ENCODE results near the gene SLC6A19.

The SLC6A19 gene

DNA sequence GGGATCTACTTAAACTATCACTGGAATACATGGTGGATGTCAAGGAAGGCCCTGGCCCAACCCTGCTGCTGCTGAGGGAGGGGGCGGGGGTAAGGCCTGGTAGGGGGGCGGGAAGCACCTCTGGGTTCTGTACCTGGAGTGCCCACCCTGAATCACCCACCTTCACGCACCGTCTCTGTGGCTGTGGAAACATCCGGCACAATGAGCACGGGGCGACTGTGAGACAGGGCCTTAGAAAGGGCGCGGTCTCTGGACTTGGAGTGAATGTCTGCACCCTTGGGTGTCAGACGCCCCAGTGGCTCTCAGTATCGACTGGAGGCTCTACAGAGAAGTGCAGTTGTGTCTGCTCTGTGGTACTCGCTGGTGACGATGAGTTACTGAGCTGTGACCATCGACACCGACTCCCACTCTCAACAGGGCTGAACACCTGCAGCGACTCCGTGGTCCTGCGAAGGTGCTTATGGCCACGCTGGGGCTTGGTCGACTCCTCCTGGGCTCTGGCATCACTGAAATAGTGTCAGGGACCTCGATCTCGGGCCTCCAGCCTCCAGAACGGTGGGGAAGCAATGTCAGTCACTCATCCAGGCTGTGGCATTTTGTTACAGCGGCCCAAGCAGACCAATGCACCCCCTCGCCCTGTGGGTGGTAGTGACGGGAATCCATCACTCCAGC, 25.5 kb upstream of the SLC6A19 start:
- H3K27me3 ChIP-seq (ENCODE audit: control insufficient read depth, insufficient read depth, low read length) = no peaks in the 10 kb centered on the region

DNA sequence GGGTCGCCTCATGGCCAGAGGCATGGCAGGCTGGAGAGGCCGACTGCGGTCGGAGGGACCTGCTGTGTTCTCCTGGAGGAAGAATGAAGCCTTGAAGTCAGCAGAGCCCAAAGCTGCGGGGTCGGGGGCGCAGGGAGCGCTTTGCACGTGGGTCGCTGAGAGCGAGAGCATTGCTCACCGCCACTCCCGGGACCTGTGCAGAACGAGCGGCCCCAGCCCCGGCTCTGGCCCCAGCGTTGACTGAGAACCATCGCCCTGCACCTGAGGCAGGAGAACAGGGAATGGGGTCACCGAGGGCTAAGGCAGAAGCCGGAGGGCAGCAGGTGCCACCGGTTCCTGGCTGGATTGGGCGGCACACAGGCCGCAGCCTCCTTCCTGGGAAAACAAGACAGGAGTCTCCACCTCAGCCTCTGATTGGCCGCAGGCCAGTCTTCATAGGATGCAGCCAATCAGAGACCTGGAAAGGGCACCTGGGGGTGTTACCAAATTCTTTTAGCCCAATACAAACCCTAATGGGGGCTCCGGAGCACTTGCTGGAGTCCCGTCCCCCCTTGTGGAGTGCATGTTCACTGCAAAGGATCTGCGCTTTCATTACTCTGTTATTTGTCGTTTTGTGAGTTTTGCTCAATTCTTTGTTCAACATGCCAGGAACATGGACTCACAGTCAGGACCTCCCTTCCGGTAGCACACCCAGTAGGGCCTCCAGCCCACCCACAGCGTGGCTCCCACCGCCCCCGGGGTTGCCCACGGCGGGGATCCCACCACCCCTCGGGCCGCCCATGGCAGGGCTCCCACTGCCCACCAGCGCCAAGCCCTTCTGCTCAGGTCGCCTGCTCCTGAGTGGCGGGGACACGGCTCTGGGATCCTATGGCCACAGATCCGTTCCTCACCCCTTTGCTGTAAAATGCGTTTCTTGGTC, 24.7 kb upstream of the SLC6A19 start:
- H3K4me1 ChIP-seq (ENCODE audit: control insufficient read depth, low read depth, low read length) = no peaks in the 10 kb centered on the region
- H3K4me3 ChIP-seq (ENCODE audit: low read length) = no peak overlapping the region
- H3K36me3 ChIP-seq (ENCODE audit: control insufficient read depth, low read depth, low read length) = no peaks in the 10 kb centered on the region
- no peak overlapping the region for H3K9ac ChIP-seq (ENCODE audit: low read length)
- H3K27ac ChIP-seq (ENCODE audit: low read length) = no peak overlapping the region
- H3K9me3 ChIP-seq (ENCODE audit: control insufficient read depth, low read depth, low read length) = no peaks in the 10 kb centered on the region
- H3K27me3 ChIP-seq (ENCODE audit: control insufficient read depth, insufficient read depth, low read length) = no peaks in the 10 kb centered on the region

More for the DNA sequence above, 25.5 kb upstream of the SLC6A19 start:
- Histone ChIP-seq H3K9ac (ENCODE audit: low read length) (no peak overlapping the region), H3K4me3 (ENCODE audit: low read length) (no peak overlapping the region), H3K4me1 (ENCODE audit: control insufficient read depth, low read depth, low read length) (no peaks in the 10 kb centered on the region), H3K9me3 (ENCODE audit: control insufficient read depth, low read depth, low read length) (no peaks in the 10 kb centered on the region), H3K36me3 (ENCODE audit: control insufficient read depth, low read depth, low read length) (no peaks in the 10 kb centered on the region), H3K27ac (ENCODE audit: low read length) (no peak overlapping the region)

DNA sequence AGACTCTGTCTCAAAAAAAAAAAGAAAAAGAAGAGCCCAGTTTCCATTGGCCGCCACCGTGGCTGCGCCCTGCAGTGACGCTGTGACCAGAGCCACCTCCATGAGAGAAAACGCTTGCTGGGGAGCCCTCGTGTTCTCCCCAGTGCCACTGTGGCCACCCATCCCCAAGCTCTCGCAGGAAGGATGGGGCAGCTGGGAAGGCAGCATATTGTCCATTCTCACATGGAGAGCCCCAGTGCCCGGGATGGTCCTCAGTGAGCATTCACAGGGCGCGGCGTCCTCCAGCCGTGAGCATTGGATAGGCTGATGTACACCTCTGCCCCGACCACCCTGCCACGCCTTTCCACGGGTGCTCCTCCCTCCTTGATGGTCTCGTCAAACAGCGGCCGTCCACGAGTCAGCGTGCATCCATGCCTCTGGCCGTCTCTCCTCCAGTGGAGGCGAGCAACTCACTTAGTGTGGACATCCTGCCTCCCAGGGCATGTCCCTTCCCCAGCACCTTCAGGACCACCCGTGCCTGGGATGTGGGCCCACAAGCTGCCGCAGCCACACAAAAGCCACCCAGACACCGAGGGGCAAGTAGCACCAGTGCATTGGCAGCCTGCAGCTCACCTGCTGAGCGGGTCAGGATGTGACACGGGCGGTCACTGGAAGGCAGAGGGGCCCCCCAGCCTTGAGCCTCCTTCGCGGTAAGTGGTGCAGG, 23.4 kb upstream of the SLC6A19 start:
- Histone ChIP-seq H3K4me3 (ENCODE audit: low read length) (no peak overlapping the region), H3K27me3 (ENCODE audit: control insufficient read depth, insufficient read depth, low read length) (no peaks in the 10 kb centered on the region), H3K9ac (ENCODE audit: low read length) (no peak overlapping the region), H3K36me3 (ENCODE audit: control insufficient read depth, low read depth, low read length) (no peaks in the 10 kb centered on the region), H3K4me1 (ENCODE audit: control insufficient read depth, low read depth, low read length) (no peaks in the 10 kb centered on the region), H3K27ac (ENCODE audit: low read length) (no peak overlapping the region), H3K9me3 (ENCODE audit: control insufficient read depth, low read depth, low read length) (no peaks in the 10 kb centered on the region)

DNA sequence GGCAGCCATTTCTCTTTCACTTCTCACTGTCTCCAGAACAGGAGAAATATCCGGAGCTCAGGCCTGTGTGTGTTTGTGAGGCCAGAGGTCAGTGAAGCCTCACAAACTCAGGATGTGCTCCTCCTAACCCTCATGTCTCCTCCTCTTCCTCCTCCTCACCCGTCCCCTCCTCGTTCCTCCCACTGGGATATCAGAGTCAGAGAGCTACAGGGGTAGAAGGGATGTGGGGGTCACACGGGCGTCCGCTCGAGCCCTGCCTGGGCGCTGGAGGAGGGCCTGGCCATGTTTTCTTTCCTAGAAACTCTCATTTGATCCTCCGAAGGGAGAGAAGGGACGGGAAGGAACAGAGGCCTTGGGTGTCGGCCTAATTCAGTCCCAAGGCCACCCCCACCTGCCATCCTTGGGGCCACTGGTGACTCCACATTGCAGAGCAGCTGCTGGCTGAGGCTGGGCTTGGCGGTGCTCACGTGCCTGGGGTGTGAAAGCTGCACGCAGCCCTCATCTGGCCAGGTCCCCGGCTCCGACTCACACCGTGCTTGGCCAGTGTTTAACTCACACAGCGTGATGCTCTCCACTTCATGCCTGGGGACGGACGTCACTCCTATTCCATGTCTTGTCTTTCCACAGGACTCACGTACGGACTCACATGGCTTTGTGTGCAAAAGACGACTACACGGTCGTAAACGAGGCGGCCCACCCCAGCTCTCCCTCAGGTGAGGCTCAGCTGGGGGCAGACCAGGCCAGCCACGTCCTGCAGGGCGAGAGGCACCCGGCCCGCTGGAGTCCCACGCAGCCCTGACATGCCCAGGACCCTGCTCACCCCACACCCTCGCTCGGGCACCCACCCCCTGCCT, 22.6 kb upstream of the SLC6A19 start:
- Histone ChIP-seq H3K4me1 (ENCODE audit: control insufficient read depth, low read depth, low read length) (no peaks in the 10 kb centered on the region), H3K9me3 (ENCODE audit: control insufficient read depth, low read depth, low read length) (no peaks in the 10 kb centered on the region), H3K36me3 (ENCODE audit: control insufficient read depth, low read depth, low read length) (no peaks in the 10 kb centered on the region), H3K27ac (ENCODE audit: low read length) (no peak overlapping the region), H3K27me3 (ENCODE audit: control insufficient read depth, insufficient read depth, low read length) (no peaks in the 10 kb centered on the region), H3K4me3 (ENCODE audit: low read length) (no peak overlapping the region), H3K9ac (ENCODE audit: low read length) (no peak overlapping the region)

DNA sequence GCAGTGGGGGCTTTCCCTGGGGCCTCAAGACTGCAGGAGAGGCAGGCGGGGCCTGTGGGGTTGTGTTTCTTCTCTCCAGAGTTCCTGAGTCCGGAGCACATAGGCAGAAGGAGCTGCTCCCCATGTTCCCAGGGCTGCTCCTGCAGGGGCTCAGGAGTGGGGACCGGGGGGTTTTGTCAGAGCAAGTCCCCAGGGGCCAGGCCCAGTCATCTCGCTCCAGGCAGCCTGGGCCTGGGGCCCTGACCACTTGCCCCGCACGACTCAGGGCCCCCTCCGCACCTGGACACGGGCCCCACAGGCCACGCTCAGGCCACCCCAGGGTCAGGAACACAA, 22.0 kb upstream of the SLC6A19 start:
- H3K27me3 ChIP-seq (ENCODE audit: control insufficient read depth, insufficient read depth, low read length) = no peaks in the 10 kb centered on the region
- H3K9me3 ChIP-seq (ENCODE audit: control insufficient read depth, low read depth, low read length) = no peaks in the 10 kb centered on the region
- no peak overlapping the region for H3K27ac ChIP-seq (ENCODE audit: low read length)
- H3K9ac ChIP-seq (ENCODE audit: low read length) = no peak overlapping the region
- H3K36me3 ChIP-seq (ENCODE audit: control insufficient read depth, low read depth, low read length) = no peaks in the 10 kb centered on the region
- H3K4me3 ChIP-seq (ENCODE audit: low read length) = no peak overlapping the region
- no peaks in the 10 kb centered on the region for H3K4me1 ChIP-seq (ENCODE audit: control insufficient read depth, low read depth, low read length)

DNA sequence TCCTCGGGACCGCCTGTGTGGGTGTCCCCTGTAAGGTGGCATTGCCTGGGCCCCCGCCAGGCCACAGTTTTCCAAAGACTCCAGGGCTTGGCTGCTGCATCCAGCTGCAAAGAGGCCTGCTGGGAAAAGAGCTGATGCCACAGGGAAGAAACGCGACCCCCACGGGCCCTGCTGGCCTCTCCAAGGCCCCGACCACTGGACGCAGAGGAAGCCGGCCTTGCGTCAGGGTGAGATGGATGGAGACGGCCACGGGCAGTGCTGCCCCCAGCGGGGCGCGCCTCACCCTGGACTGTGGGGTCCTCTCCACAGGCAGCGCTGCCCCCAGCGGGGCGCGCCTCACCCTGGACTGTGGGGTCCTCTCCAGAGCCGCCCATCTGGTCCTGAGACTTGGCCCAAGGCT, 21.3 kb upstream of the SLC6A19 start:
- H3K27ac ChIP-seq (ENCODE audit: low read length) = no peak overlapping the region
- no peaks in the 10 kb centered on the region for H3K9me3 ChIP-seq (ENCODE audit: control insufficient read depth, low read depth, low read length)
- no peaks in the 10 kb centered on the region for H3K27me3 ChIP-seq (ENCODE audit: control insufficient read depth, insufficient read depth, low read length)
- H3K4me3 ChIP-seq (ENCODE audit: low read length) = no peak overlapping the region
- no peak overlapping the region for H3K9ac ChIP-seq (ENCODE audit: low read length)
- no peaks in the 10 kb centered on the region for H3K36me3 ChIP-seq (ENCODE audit: control insufficient read depth, low read depth, low read length)
- no peaks in the 10 kb centered on the region for H3K4me1 ChIP-seq (ENCODE audit: control insufficient read depth, low read depth, low read length)

DNA sequence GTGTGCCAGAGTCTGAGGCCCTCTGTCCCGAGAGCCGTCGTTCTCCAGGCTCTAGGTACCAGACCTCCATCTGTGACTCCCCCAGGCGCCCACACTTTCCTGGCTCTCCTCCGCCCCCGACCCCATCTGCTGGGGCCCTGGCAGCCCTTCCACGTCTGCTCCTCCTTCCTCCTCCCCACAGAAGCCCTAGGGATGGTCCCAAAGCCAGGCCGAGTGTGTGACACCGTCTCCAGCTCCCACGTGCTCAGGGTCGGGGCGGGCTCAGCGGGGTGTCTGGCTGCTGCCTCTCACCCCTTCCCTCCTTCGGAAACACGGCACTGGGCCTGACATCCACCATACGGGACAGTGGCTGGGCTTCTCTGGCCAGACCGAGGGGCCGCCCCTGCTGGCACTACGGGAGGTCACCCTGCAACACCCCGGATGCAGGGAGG, 20.5 kb upstream of the SLC6A19 start:
- H3K36me3 ChIP-seq (ENCODE audit: control insufficient read depth, low read depth, low read length) = no peaks in the 10 kb centered on the region
- H3K9me3 ChIP-seq (ENCODE audit: control insufficient read depth, low read depth, low read length) = no peaks in the 10 kb centered on the region
- no peak overlapping the region for H3K27ac ChIP-seq (ENCODE audit: low read length)
- no peaks in the 10 kb centered on the region for H3K4me1 ChIP-seq (ENCODE audit: control insufficient read depth, low read depth, low read length)
- H3K27me3 ChIP-seq (ENCODE audit: control insufficient read depth, insufficient read depth, low read length) = no peaks in the 10 kb centered on the region
- no peak overlapping the region for H3K4me3 ChIP-seq (ENCODE audit: low read length)
- H3K9ac ChIP-seq (ENCODE audit: low read length) = no peak overlapping the region

DNA sequence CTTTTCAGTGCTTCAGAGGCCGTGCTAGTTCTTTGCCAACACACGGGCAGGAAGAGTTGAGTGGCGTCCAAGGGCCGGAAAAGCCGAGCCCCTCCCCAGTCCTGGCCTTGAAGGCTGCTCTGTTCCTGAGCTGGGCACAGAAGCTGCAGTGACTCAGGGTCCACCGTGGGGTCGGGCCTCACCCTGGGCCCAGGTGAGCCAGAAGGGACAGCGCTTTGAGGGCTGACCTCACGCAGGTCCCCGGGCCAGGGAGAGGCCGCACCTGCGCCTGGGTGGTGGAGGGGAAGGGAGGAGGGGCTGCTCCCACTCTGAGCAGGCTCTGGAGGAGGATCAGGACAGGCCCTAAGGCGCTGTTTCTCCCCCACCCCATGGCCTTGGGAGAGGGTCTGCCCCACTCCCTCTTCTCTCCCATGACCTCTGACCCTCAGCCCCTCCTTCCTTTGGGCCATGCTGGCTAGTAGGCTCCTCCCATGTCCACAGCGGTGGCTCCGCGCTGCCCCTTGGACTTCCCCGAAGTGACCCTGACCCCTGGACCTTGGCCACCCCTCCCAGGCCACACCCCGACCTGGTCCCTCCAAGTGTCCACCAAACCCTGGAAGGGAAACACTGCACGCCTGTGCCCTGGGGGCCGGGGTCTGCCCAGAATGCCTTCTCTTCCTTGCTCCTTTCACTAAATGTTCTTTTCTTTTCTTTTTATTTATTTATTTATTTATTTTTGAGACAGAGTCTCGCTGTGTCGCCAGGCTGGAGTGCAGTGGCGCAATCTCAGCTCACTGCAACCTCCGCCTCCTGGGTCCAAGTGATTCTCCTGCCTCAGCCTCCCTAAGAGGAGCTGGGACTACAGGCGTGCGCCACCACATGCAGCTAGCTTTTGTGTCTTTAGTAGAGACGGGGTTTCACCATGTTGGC, 19.7 kb upstream of the SLC6A19 start:
- Histone ChIP-seq H3K9me3 (ENCODE audit: control insufficient read depth, low read depth, low read length) (no peaks in the 10 kb centered on the region), H3K4me1 (ENCODE audit: control insufficient read depth, low read depth, low read length) (no peaks in the 10 kb centered on the region), H3K27me3 (ENCODE audit: control insufficient read depth, insufficient read depth, low read length) (no peaks in the 10 kb centered on the region), H3K4me3 (ENCODE audit: low read length) (no peak overlapping the region), H3K9ac (ENCODE audit: low read length) (no peak overlapping the region), H3K27ac (ENCODE audit: low read length) (no peak overlapping the region), H3K36me3 (ENCODE audit: control insufficient read depth, low read depth, low read length) (no peaks in the 10 kb centered on the region)

DNA sequence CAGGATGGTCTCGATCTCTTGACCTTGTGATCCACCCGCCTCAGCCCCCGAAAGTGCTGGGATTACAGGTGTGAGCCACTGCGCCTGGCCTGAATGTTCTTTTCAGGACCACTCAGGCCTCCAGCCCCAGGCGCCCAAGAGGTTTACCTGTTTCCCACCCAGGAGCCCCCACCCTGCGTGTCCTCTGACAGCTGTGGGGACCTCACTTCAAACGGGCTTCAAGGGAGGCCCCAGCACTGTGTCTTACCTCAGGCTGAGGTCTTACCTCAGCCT, 19.1 kb upstream of the SLC6A19 start:
- H3K27me3 ChIP-seq (ENCODE audit: control insufficient read depth, insufficient read depth, low read length) = no peaks in the 10 kb centered on the region
- no peak overlapping the region for H3K27ac ChIP-seq (ENCODE audit: low read length)
- H3K36me3 ChIP-seq (ENCODE audit: control insufficient read depth, low read depth, low read length) = no peaks in the 10 kb centered on the region
- no peaks in the 10 kb centered on the region for H3K4me1 ChIP-seq (ENCODE audit: control insufficient read depth, low read depth, low read length)
- no peaks in the 10 kb centered on the region for H3K9me3 ChIP-seq (ENCODE audit: control insufficient read depth, low read depth, low read length)
- no peak overlapping the region for H3K9ac ChIP-seq (ENCODE audit: low read length)
- H3K4me3 ChIP-seq (ENCODE audit: low read length) = no peak overlapping the region

DNA sequence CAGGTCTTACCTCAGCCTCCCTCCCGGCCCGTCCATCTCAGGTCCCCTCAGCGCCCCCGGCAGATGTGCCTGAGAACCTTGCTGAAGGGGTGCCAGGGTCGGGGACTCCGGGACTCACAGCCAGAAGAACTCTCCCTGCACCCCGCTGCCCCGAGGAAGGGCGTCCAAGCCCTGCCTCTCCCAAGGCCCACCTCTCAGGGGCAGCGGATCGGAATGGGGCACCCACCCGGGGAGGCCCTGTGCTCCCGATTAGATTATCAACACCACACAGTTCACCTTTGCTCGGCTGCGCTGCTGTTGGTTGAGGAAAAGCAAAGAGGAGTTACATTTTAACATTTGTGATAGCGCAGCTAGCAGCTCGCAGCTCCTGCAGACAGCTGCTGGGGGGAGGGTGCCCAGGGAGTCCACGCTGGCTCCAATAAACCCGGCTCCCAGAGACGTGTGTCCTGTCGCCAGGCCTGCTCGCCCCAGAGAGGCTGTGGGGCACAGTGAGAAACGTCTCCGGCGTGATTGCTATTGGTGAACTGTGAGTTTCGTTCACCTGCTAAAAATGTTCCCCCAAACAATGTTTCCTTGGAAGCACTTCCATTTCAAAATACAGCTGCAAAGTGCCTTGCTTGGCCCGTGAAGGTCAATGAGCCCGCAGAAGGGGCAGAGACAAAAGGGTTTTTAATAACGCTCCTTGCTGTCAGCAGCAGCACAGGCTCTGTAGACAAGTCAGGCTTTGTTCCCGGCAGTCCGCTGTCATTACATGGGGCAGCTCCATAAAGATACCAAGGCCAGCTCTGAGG, 18.6 kb upstream of the SLC6A19 start:
- H3K27me3 ChIP-seq (ENCODE audit: control insufficient read depth, insufficient read depth, low read length) = no peaks in the 10 kb centered on the region
- H3K9me3 ChIP-seq (ENCODE audit: control insufficient read depth, low read depth, low read length) = no peaks in the 10 kb centered on the region
- H3K9ac ChIP-seq (ENCODE audit: low read length) = no peak overlapping the region
- H3K4me3 ChIP-seq (ENCODE audit: low read length) = no peak overlapping the region
- H3K27ac ChIP-seq (ENCODE audit: low read length) = no peak overlapping the region
- H3K4me1 ChIP-seq (ENCODE audit: control insufficient read depth, low read depth, low read length) = no peaks in the 10 kb centered on the region
- no peaks in the 10 kb centered on the region for H3K36me3 ChIP-seq (ENCODE audit: control insufficient read depth, low read depth, low read length)
